Liver (tissue), 9 donors: ENCODE data around the gene THEM4. TPM values are rescaled to one million over a fixed set of nuclear protein-coding genes. Genes with fewer than 3 reads are reported as not detected.
A peak's percentile ranks its signal among the peaks of the same experiment; 100 is the strongest.
"Not testable (repeated sequence)": the region's sequence is repeated elsewhere in the genome, so short reads cannot be mapped to it uniquely, and the experiment has no call there.

Experiments
- DNase-seq: peaks from one replicate; pipeline ENCODE4 v3.0.0-alpha.2; 2017; ENCODE audit warnings: low spot score
- H3K27ac ChIP-seq, 2 donors: one replicate each; pipeline ENCODE4 v1.7.0; 2013; ENCODE audit warnings: inconsistent platforms in 2 of 2, low read length in 2 of 2, control low read depth in 1 of 2, low read depth in 1 of 2, mild to moderate bottlenecking in 1 of 2
- H3K27me3 ChIP-seq, 4 donors: one replicate each; pipeline versions ENCODE4 v1.6.1 to v1.7.0; 2013; ENCODE audit warnings: low read length in 3 of 4, inconsistent platforms in 1 of 4, mild to moderate bottlenecking in 1 of 4, moderate library complexity in 1 of 4; ENCODE audit not compliant: control insufficient read depth in 4 of 4, insufficient read depth in 4 of 4
- H3K36me3 ChIP-seq, 4 donors: one replicate each; pipeline versions ENCODE4 v1.6.1 to v1.7.0; 2013; ENCODE audit warnings: low read length in 3 of 4, mild to moderate bottlenecking in 3 of 4, low read depth in 1 of 4, moderate library complexity in 1 of 4; ENCODE audit not compliant: control insufficient read depth in 4 of 4, insufficient read depth in 3 of 4
- H3K4me1 ChIP-seq, 4 donors: one replicate each; pipeline versions ENCODE4 v1.6.1 to v1.7.0; 2013; ENCODE audit warnings: low read length in 3 of 4, mild to moderate bottlenecking in 3 of 4, moderate library complexity in 1 of 4; ENCODE audit not compliant: control insufficient read depth in 4 of 4, insufficient read depth in 4 of 4
- H3K4me3 ChIP-seq, 3 donors: one replicate each; pipeline versions ENCODE4 v1.6.1 to v1.7.0; 2013; ENCODE audit warnings: low read length in 3 of 3, control low read depth in 1 of 3, low read depth in 1 of 3, mild to moderate bottlenecking in 1 of 3
- H3K9ac ChIP-seq, 2 donors: one replicate each; pipeline ENCODE4 v1.7.0; 2013; ENCODE audit warnings: low read length in 2 of 2, mild to moderate bottlenecking in 2 of 2, moderate library complexity in 2 of 2, control low read depth in 1 of 2, low read depth in 1 of 2
- H3K9me3 ChIP-seq, 4 donors: one replicate each; pipeline versions ENCODE4 v1.6.1 to v1.7.0; 2013; ENCODE audit warnings: low read length in 3 of 4; ENCODE audit not compliant: control insufficient read depth in 4 of 4
- FOXA1 ChIP-seq: IDR thresholded peaks from 2 replicates; pipeline ENCODE4 v1.6.1; 2016; ENCODE audit warnings: antibody characterized with exemption
- GABPA ChIP-seq, 2 donors: IDR thresholded peaks in 1 of 2; conservative IDR thresholded peaks in 1 of 2; 2 replicates each; pipeline ENCODE4 v1.6.1; 2016; ENCODE audit warnings: antibody characterized with exemption in 2 of 2, mild to moderate bottlenecking in 1 of 2, moderate library complexity in 1 of 2
- RXRA ChIP-seq, 2 donors: IDR thresholded peaks; 2 replicates each; pipeline ENCODE4 v1.6.1; 2017 to 2018; ENCODE audit warnings: antibody characterized with exemption in 2 of 2, mild to moderate bottlenecking in 1 of 2
- YY1 ChIP-seq: IDR thresholded peaks from 2 replicates; pipeline ENCODE4 v1.6.1; 2016; ENCODE audit warnings: antibody characterized with exemption, mild to moderate bottlenecking
- WGBS: extraction: QIAGEN DNeasy Blood & Tissue Kit; methylation state at CpG from one replicate; pipeline ENCODE4 v1.1.7; 2013; 5-methylcytosine and 5-hydroxymethylcytosine counted together
- polyA plus RNA-seq, 2 donors: library from polyadenylated mRNA; stranded (reverse) in 1 of 2; unstranded in 1 of 2; fragments of 200-250 nt in 1 of 2; fragments of >200 nt in 1 of 2; fragmentation: Nextera tagmentation in 1 of 2; extraction: Ambion mirVana in 1 of 2; gene quantifications; one replicate each; pipeline versions ENCODE4 v1.2.1 to v1.2.3, GENCODE V29; 2013 to 2015
- total RNA-seq, 2 donors: library from RNA; depleted of rRNA; stranded (reverse); fragments of >200 nt; gene quantifications; one replicate each; pipeline ENCODE4 v1.2.3, GENCODE V29; 2014
- TF ChIP-seq, protein P1 (sequence below): fragments of 150-350 bp; IDR thresholded peaks from 2 replicates; pipeline ENCODE4 v1.5.1; 2017; ENCODE audit warnings: improper control_type of control experiment, low read depth, low read length; ENCODE audit not compliant: missing input control
- TF ChIP-seq, protein P2 (sequence below): IDR thresholded peaks from 2 replicates; pipeline ENCODE4 v1.6.1; 2016; ENCODE audit warnings: antibody characterized with exemption, mild to moderate bottlenecking
- donor health status: healthy.
- donor health status: healthy.
- donor health status: healthy.
- donor health status: healthy.
- donor health status: healthy.

The THEM4 gene
- total and polyA plus RNA-seq, 4 donors = 6.1 to 16.2 (median 9.8) TPM

DNA sequence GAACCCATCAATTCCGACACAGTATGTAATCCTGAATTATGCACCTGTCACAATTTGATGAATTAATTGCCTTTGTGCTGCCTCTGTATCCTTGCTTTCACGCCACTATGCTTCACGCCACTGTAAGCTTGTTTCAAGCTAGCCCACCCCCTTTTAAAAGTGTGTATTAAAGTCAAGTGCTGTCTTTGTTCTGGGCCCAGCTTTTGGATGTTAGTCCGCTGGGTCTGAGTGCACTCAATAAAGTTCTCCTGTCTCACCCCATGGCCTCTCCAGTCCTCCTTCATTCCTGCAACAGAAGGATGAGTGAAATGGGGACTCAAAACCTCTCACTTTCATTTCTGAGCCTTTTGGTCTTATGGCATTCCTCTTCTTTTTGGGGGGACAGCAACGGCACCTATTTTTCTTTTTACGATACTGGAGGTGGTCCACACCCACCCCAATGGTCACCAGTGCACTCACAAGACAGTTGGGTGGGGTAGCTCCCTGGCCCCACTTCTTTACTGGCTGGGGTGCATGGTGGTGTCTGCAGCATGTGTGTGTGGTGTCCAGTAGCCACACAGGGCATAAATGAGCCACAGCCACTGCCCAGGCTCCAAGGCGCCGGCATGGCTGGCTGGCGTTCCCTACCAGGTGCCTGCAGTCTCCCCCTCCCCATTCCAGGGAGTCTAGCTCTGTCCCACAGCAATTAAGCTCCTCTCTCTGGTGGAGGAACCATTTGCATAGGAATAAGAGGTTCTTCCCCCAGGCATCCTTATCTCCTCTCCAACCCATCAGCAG, 1.8 kb downstream of the THEM4 start:
- Histone ChIP-seq H3K36me3 (no peaks in the 10 kb centered on the region), H3K27ac (no peak overlapping the region), H3K9me3 (peaks cover 0 to 4% (median 0%) of the 10 kb centered on the region in 4 donors), H3K4me3 (no peak overlapping the region), H3K27me3 (no peaks in the 10 kb centered on the region), H3K9ac (no peak overlapping the region), H3K4me1 (peaks cover 4 to 16% (median 12%) of the 10 kb centered on the region in 4 donors)
- TF ChIP-seq, protein P1, sequence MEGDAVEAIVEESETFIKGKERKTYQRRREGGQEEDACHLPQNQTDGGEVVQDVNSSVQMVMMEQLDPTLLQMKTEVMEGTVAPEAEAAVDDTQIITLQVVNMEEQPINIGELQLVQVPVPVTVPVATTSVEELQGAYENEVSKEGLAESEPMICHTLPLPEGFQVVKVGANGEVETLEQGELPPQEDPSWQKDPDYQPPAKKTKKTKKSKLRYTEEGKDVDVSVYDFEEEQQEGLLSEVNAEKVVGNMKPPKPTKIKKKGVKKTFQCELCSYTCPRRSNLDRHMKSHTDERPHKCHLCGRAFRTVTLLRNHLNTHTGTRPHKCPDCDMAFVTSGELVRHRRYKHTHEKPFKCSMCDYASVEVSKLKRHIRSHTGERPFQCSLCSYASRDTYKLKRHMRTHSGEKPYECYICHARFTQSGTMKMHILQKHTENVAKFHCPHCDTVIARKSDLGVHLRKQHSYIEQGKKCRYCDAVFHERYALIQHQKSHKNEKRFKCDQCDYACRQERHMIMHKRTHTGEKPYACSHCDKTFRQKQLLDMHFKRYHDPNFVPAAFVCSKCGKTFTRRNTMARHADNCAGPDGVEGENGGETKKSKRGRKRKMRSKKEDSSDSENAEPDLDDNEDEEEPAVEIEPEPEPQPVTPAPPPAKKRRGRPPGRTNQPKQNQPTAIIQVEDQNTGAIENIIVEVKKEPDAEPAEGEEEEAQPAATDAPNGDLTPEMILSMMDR = no peak
- TF ChIP-seq GABPA (IDR thresholded peaks at IDR 0.05 in 1 of 2, conservative IDR thresholded peaks at IDR 0.05 in 1 of 2) (no peak), YY1 (no peak), FOXA1 (no peak), RXRA (IDR thresholded peaks at IDR 0.05) (no peak)
- TF ChIP-seq, protein P2, sequence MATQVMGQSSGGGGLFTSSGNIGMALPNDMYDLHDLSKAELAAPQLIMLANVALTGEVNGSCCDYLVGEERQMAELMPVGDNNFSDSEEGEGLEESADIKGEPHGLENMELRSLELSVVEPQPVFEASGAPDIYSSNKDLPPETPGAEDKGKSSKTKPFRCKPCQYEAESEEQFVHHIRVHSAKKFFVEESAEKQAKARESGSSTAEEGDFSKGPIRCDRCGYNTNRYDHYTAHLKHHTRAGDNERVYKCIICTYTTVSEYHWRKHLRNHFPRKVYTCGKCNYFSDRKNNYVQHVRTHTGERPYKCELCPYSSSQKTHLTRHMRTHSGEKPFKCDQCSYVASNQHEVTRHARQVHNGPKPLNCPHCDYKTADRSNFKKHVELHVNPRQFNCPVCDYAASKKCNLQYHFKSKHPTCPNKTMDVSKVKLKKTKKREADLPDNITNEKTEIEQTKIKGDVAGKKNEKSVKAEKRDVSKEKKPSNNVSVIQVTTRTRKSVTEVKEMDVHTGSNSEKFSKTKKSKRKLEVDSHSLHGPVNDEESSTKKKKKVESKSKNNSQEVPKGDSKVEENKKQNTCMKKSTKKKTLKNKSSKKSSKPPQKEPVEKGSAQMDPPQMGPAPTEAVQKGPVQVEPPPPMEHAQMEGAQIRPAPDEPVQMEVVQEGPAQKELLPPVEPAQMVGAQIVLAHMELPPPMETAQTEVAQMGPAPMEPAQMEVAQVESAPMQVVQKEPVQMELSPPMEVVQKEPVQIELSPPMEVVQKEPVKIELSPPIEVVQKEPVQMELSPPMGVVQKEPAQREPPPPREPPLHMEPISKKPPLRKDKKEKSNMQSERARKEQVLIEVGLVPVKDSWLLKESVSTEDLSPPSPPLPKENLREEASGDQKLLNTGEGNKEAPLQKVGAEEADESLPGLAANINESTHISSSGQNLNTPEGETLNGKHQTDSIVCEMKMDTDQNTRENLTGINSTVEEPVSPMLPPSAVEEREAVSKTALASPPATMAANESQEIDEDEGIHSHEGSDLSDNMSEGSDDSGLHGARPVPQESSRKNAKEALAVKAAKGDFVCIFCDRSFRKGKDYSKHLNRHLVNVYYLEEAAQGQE = no peak
- no peak for DNase-seq
- 93% methylated on average over 9 of the region's 9 CpGs for WGBS

DNA sequence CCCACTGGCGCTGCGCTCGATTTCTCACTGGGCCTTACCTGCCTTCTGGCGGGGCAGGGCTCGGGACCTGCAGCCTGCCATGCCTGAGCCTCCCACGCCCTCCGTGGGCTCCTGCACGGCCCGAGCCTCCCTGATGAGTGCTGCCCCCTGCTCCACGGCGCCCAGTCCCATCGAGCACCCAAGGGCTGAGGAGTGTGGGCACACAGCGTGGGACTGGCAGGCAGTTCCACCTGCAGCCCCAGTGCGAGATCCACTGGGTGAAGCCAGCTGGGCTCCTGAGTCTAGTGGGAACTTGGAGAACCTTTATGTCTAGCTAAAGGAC, 3.0 kb downstream of the THEM4 start:
- WGBS = 98% methylated on average over 14 of the region's 14 CpGs
- H3K36me3 ChIP-seq, H3K4me3 ChIP-seq, H3K27me3 ChIP-seq, H3K27ac ChIP-seq, H3K9me3 ChIP-seq, H3K9ac ChIP-seq, DNase-seq: not testable (repeated sequence)
- H3K4me1 ChIP-seq = peaks cover 4 to 16% (median 12%) of the 10 kb centered on the region in 4 donors

DNA sequence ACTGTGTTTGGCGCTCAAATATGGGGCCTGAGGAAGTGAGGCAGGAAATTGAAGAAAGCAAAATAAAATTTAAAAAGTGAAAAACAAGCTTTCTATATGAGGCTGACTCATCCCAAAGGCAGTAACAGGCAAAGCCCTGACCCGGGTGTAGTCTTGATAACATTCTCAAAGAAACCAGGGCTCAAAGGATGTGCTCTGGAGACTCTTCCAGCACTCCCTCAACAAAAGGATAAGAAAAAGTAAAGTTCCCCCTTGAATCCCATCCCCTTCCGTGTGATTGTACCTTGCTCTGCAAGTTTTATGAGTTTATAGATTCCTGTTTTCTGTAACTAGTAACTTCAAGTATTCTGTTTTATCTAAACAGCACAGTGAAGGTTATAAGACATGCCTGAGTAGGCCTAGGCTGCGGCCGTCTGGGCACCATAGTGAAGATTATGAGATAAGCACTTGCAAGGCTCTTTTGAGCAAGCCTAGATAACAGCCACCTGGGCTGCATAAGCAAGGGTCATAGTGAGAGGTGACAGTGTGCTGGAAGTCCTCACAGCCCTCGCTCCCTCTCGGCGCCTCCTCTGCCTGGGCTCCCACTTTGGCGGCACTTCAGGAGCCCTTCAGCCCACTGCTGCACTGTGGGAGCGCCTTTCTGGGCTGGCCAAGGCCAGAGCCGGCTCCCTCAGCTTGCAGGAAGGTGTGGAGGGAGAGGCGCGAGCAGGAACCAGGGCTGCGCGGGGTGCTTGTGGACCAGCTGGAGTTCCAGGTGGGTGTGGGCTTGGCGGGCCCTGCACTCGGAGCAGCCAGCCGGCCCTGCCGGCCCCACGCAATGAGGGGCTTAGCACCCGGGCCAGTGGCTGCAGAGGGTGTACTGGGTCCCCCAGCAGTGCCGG, 3.6 kb downstream of the THEM4 start:
- DNase-seq, H3K4me3 ChIP-seq, H3K9ac ChIP-seq, H3K36me3 ChIP-seq, H3K27me3 ChIP-seq, H3K9me3 ChIP-seq: not testable (repeated sequence)
- Histone ChIP-seq H3K27ac (peak overlapping the region in 1 of 2 donors; percentile 17), H3K4me1 (peaks cover 4 to 16% (median 12%) of the 10 kb centered on the region in 4 donors)
- 92% methylated on average over 22 of the region's 22 CpGs for WGBS
